GM18867 (cell line): ENCODE data around the gene ADAM29.
"Not testable (repeated sequence)": the region's sequence is repeated elsewhere in the genome, so short reads cannot be mapped to it uniquely, and the experiment has no call there.

Experiments used
- ATAC-seq: cut with Tn5 transposase; IDR thresholded peaks from one replicate; pipeline ENCODE4 v1.9.1; 2021; ENCODE audit warnings: mild to moderate bottlenecking, moderate library complexity; ENCODE audit not compliant: unreplicated experiment

The ADAM29 gene

GRCh38 chr4:174946246-174946645 lies 28.1 kb downstream of the ADAM29 start:
- peak; percentile 91 for ATAC-seq

- ATAC-seq = no peak
Measured at GRCh38 chr4:174948826-174949225, 30.7 kb downstream of the ADAM29 start.

- no peak for ATAC-seq
Measured at GRCh38 chr4:174972911-174973310, 54.8 kb downstream of the ADAM29 start.

GRCh38 chr4:174973336-174973735 lies 55.2 kb downstream of the ADAM29 start:
- ATAC-seq = no peak

GRCh38 chr4:174983128-174983750 lies 65.1 kb downstream of the ADAM29 start:
- no peak for ATAC-seq

GRCh38 chr4:174983870-174984269 lies 65.7 kb downstream of the ADAM29 start:
- not testable (repeated sequence) for ATAC-seq

- no peak for ATAC-seq
Measured at GRCh38 chr4:174989791-174990190, 71.6 kb downstream of the ADAM29 start.

GRCh38 chr4:174993916-174994315 lies 75.8 kb downstream of the ADAM29 start:
- ATAC-seq = no peak

- ATAC-seq = peak; percentile 65
Measured at GRCh38 chr4:174996079-174996478, 77.9 kb downstream of the ADAM29 start.

- ATAC-seq = no peak
Measured at GRCh38 chr4:174999407-174999806, 81.2 kb downstream of the ADAM29 start.

- no peak for ATAC-seq
Measured at GRCh38 chr4:175017751-175018150, 99.6 kb downstream of the ADAM29 start.

- not testable (repeated sequence) for ATAC-seq
Measured at GRCh38 chr4:175019447-175019846, 101.3 kb downstream of the ADAM29 start.
